Loucy (cell line): ENCODE results near the gene AHCTF1.

Experiments
- H2AFZ ChIP-seq: fragments of 200-600 bp; sonication (generic); 2 replicates; pipeline ENCODE4 v1.6.0; 2016; ENCODE audit warnings: antibody characterized with exemption, mild to moderate bottlenecking, low read length, moderate library complexity
- H3F3A ChIP-seq: fragments of 200-600 bp; 2 replicates; pipeline ENCODE4 v1.6.0; 2016; ENCODE audit warnings: antibody characterized with exemption, low read depth, mild to moderate bottlenecking
- H3K27me3 ChIP-seq: fragments of 200-600 bp; sonication (generic); 2 replicates; pipeline ENCODE4 v1.6.1; 2014; ENCODE audit warnings: low read length, mild to moderate bottlenecking; ENCODE audit not compliant: insufficient read depth, poor library complexity, severe bottlenecking
- H3K36me3 ChIP-seq: fragments of 200-600 bp; sonication (generic); 2 replicates; pipeline ENCODE4 v1.6.1; 2016; ENCODE audit warnings: low read length; ENCODE audit not compliant: insufficient read depth
- H3K4me1 ChIP-seq: fragments of 200-600 bp; sonication (generic); 2 replicates; pipeline ENCODE4 v1.5.1; 2014; ENCODE audit warnings: low read length, mild to moderate bottlenecking; ENCODE audit not compliant: insufficient read depth, poor library complexity, severe bottlenecking
- H3K4me2 ChIP-seq: fragments of 200-600 bp; sonication (generic); 2 replicates; pipeline ENCODE4 v1.6.0; 2014; ENCODE audit warnings: antibody characterized with exemption, low read length, low read depth, mild to moderate bottlenecking; ENCODE audit not compliant: poor library complexity, severe bottlenecking
- H3K4me3 ChIP-seq: fragments of 200-600 bp; sonication (generic); 2 replicates; pipeline ENCODE4 v1.5.1; 2014; ENCODE audit warnings: low read length, mild to moderate bottlenecking, mixed read lengths; ENCODE audit not compliant: poor library complexity, severe bottlenecking
- H3K79me2 ChIP-seq: fragments of 200-600 bp; sonication (generic); 2 replicates; pipeline ENCODE4 v1.6.1; 2014; ENCODE audit warnings: low read length; ENCODE audit not compliant: insufficient read depth
- H3K9ac ChIP-seq: fragments of 200-600 bp; sonication (generic); 2 replicates; pipeline ENCODE4 v1.6.0; 2014; ENCODE audit warnings: mild to moderate bottlenecking, low read depth, low read length, moderate library complexity; ENCODE audit not compliant: poor library complexity, severe bottlenecking
- H3K9me2 ChIP-seq: fragments of 200-600 bp; sonication (generic); replicated peaks from 2 replicates; pipeline ENCODE4 v1.6.1; 2016; ENCODE audit warnings: low read depth, low read length, mixed read lengths
- H3K9me3 ChIP-seq: fragments of 200-600 bp; sonication (generic); 2 replicates; pipeline ENCODE4 v1.6.1; 2014; ENCODE audit warnings: mild to moderate bottlenecking, antibody characterized with exemption, low read length, low read depth; ENCODE audit not compliant: insufficient read depth
- H4K20me1 ChIP-seq: fragments of 200-600 bp; sonication (generic); 2 replicates; pipeline ENCODE4 v1.6.0; 2014; ENCODE audit warnings: antibody characterized with exemption, low read length, mild to moderate bottlenecking; ENCODE audit not compliant: insufficient read depth, poor library complexity, severe bottlenecking
- EZH2phosphoT487 ChIP-seq: fragments of 200-600 bp; IDR thresholded peaks from 2 replicates; pipeline ENCODE4 v1.6.1; 2018; ENCODE audit warnings: antibody characterized with exemption, mild to moderate bottlenecking, moderate library complexity, borderline replicate concordance
- TF ChIP-seq, protein P1 (sequence below): fragments of 200-600 bp; sonication (generic); conservative IDR thresholded peaks from 2 replicates; pipeline ENCODE4 v1.5.1; 2014; ENCODE audit warnings: mild to moderate bottlenecking, antibody characterized with exemption, low read length

AHCTF1 gene

DNA sequence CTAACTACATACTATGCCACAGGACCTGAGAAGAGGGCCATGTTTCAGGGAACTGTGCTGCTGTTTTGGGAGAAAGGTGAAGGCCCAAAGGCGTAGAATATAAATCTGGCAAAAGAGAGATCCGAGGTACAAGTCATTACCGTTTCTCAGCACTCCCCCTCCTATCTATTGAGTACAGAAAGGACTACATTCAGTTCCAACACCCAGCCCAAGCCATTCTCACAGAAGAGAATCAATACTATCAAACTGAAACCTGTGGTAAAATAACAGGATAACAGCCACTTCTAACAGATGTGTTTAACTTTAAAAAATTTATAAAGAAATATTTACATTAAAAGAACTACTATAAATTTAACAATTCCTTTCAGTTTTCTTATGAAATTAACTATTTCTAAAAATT, 7.8 kb downstream of the AHCTF1 start:
- Histone ChIP-seq H2AFZ (no peak overlapping the region), H4K20me1 (peaks cover 54% of the 10 kb centered on the region), H3K4me3 (peak overlapping the region; percentile 35), H3K9me3 (no peaks in the 10 kb centered on the region), H3K9ac (no peak overlapping the region), H3K4me2 (peak overlapping the region; percentile 39), H3K9me2 (no peaks in the 10 kb centered on the region), H3K27me3 (no peaks in the 10 kb centered on the region), H3K36me3 (no peaks in the 10 kb centered on the region), H3K79me2 (peaks cover 96% of the 10 kb centered on the region), H3K4me1 (peaks cover 28% of the 10 kb centered on the region), H3F3A (no peaks in the 10 kb centered on the region)
- TF ChIP-seq, protein P1, sequence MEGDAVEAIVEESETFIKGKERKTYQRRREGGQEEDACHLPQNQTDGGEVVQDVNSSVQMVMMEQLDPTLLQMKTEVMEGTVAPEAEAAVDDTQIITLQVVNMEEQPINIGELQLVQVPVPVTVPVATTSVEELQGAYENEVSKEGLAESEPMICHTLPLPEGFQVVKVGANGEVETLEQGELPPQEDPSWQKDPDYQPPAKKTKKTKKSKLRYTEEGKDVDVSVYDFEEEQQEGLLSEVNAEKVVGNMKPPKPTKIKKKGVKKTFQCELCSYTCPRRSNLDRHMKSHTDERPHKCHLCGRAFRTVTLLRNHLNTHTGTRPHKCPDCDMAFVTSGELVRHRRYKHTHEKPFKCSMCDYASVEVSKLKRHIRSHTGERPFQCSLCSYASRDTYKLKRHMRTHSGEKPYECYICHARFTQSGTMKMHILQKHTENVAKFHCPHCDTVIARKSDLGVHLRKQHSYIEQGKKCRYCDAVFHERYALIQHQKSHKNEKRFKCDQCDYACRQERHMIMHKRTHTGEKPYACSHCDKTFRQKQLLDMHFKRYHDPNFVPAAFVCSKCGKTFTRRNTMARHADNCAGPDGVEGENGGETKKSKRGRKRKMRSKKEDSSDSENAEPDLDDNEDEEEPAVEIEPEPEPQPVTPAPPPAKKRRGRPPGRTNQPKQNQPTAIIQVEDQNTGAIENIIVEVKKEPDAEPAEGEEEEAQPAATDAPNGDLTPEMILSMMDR = no peak
- TF ChIP-seq EZH2phosphoT487 = no peak

DNA sequence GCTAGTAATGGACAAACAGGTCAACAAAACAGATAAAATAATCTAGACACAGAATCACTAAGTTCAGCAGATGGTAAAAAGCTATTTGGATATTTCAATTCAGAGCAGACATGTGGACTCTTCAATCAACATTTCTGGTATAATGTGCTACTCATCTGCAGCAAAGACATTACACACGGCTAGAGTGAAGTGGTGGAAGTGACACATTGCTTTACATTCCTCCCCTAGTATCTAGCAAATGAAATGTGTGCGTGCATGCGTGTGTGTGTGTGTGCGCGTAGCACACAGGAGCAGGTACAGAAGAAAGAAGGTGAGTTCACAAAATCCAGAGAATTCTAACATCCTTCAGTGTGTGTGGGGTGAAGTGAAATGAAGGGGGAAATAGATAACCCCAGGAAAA, 8.3 kb downstream of the AHCTF1 start:
- peak overlapping the region; percentile 35 for H3K4me3 ChIP-seq
- H3K9me3 ChIP-seq = no peaks in the 10 kb centered on the region
- peaks cover 96% of the 10 kb centered on the region for H3K79me2 ChIP-seq
- peak overlapping the region; percentile 39 for H3K4me2 ChIP-seq
- H3K4me1 ChIP-seq = peaks cover 24% of the 10 kb centered on the region
- no peaks in the 10 kb centered on the region for H3K27me3 ChIP-seq
- no peaks in the 10 kb centered on the region for H3K36me3 ChIP-seq
- H3K9ac ChIP-seq = no peak overlapping the region
- peaks cover 53% of the 10 kb centered on the region for H4K20me1 ChIP-seq
- H3F3A ChIP-seq = no peaks in the 10 kb centered on the region
- H3K9me2 ChIP-seq = no peaks in the 10 kb centered on the region
- no peak for TF ChIP-seq EZH2phosphoT487
- TF ChIP-seq, protein P1 = no peak
- H2AFZ ChIP-seq = no peak overlapping the region

DNA sequence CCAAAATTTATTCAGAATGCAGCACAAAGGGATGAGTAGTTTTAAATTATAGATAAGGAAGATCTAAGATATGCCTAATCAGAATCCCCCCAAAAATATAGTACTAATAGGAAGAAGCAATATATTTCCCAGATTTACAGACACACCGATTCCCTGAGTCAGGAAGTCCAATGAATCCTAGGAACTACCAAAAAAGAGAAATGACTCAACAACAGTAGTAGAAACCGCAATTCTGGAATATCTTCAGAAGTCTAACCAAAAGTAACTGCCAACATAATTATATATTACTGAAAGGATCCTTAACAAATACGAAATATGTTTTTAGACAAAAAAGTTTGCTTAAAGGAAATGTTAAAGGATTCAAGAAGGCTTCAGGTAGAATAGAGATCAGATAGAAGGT, 10.3 kb downstream of the AHCTF1 start:
- TF ChIP-seq EZH2phosphoT487 = no peak
- TF ChIP-seq, protein P1 = no peak

More for the DNA sequence above, 10.3 kb downstream of the AHCTF1 start:
- Histone ChIP-seq H3K9me3 (no peaks in the 10 kb centered on the region), H3K27me3 (no peaks in the 10 kb centered on the region), H3K9me2 (no peaks in the 10 kb centered on the region), H2AFZ (no peak overlapping the region), H3F3A (no peaks in the 10 kb centered on the region), H3K36me3 (peaks cover 14% of the 10 kb centered on the region), H3K79me2 (peaks cover 93% of the 10 kb centered on the region), H3K9ac (no peak overlapping the region), H3K4me3 (no peak overlapping the region), H3K4me1 (peaks cover 24% of the 10 kb centered on the region), H3K4me2 (no peak overlapping the region), H4K20me1 (peaks cover 53% of the 10 kb centered on the region)
